Hepatocyte (in vitro differentiated cells): ENCODE data around the gene KCNJ5. TPM values are rescaled to one million over a fixed set of nuclear protein-coding genes. Genes with fewer than 3 reads are reported as not detected.

Experiments
- DNase-seq: peaks from one replicate; pipeline ENCODE4 v3.0.0-alpha.2; 2016; ENCODE audit warnings: low spot score
- H2AFZ ChIP-seq: fragments of 200-600 bp; sonication (generic); 2 replicates; pipeline ENCODE4 v1.6.0; 2016; ENCODE audit warnings: antibody characterized with exemption, mild to moderate bottlenecking
- H3K27ac ChIP-seq: fragments of 200-600 bp; sonication (generic); 2 replicates; pipeline ENCODE4 v1.5.1; 2016; ENCODE audit warnings: mild to moderate bottlenecking
- H3K27me3 ChIP-seq: fragments of 200-600 bp; sonication (generic); 2 replicates; pipeline ENCODE4 v1.6.1; 2016
- H3K36me3 ChIP-seq: fragments of 200-600 bp; sonication (generic); replicated peaks from 2 replicates; pipeline ENCODE4 v1.5.1; 2016; ENCODE audit warnings: low read depth; ENCODE audit not compliant: insufficient read depth
- H3K4me1 ChIP-seq: fragments of 200-600 bp; sonication (generic); 2 replicates; pipeline ENCODE4 v1.5.1; 2016; ENCODE audit warnings: mild to moderate bottlenecking, moderate library complexity; ENCODE audit not compliant: insufficient read depth
- H3K4me2 ChIP-seq: fragments of 200-600 bp; sonication (generic); 2 replicates; pipeline ENCODE4 v1.6.0; 2016
- H3K4me3 ChIP-seq: fragments of 200-600 bp; sonication (generic); 2 replicates; pipeline ENCODE4 v1.5.1; 2016; ENCODE audit warnings: mild to moderate bottlenecking
- H3K79me2 ChIP-seq: fragments of 200-600 bp; sonication (generic); 2 replicates; pipeline ENCODE4 v1.6.0; 2017; ENCODE audit warnings: mild to moderate bottlenecking
- H3K9me2 ChIP-seq: fragments of 200-600 bp; sonication (generic); replicated peaks from 2 replicates; pipeline ENCODE4 v1.6.0; 2017; ENCODE audit warnings: mild to moderate bottlenecking; ENCODE audit not compliant: insufficient read depth
- H3K9me3 ChIP-seq: fragments of 200-600 bp; sonication (generic); 2 replicates; pipeline ENCODE4 v1.5.1; 2016; ENCODE audit warnings: low read depth, mild to moderate bottlenecking
- H4K20me1 ChIP-seq: fragments of 200-600 bp; sonication (generic); 2 replicates; pipeline ENCODE4 v1.6.0; 2016; ENCODE audit warnings: mild to moderate bottlenecking; ENCODE audit not compliant: insufficient read depth, poor library complexity, severe bottlenecking
- CTCF ChIP-seq: fragments of 200-600 bp; sonication (generic); IDR thresholded peaks from 2 replicates; pipeline ENCODE4 v1.5.1; 2016; ENCODE audit warnings: antibody characterized with exemption, mild to moderate bottlenecking; ENCODE audit not compliant: poor library complexity
- EZH2 ChIP-seq: fragments of 200-600 bp; sonication (generic); IDR thresholded peaks from 2 replicates; pipeline ENCODE4 v1.6.1; 2016; ENCODE audit warnings: antibody characterized with exemption, mild to moderate bottlenecking, borderline replicate concordance
- EZH2phosphoT487 ChIP-seq: fragments of 200-600 bp; sonication (generic); IDR thresholded peaks from one replicate; pipeline ENCODE4 v1.6.1; 2018; ENCODE audit warnings: antibody characterized with exemption, mild to moderate bottlenecking, low read depth, moderate library complexity; ENCODE audit not compliant: unreplicated experiment, severe bottlenecking
- WGBS: methylation state at CpG from one replicate; pipeline ENCODE4 v1.1.6; 2016; ENCODE audit warnings: low lambda C conversion rate; ENCODE audit errors: missing lambda C conversion rate; 5-methylcytosine and 5-hydroxymethylcytosine counted together
- polyA plus RNA-seq: library from polyadenylated mRNA; unstranded; fragments of >200 nt; fragmentation: Nextera tagmentation; extraction: Ambion mirVana; gene quantifications from 2 replicates; pipeline ENCODE4 v1.2.1, GENCODE V29; 2016
- total RNA-seq: library from RNA; depleted of rRNA; stranded (reverse); fragments of >200 nt; gene quantifications from 2 replicates; pipeline ENCODE4 v1.2.3, GENCODE V29; 2014

KCNJ5 gene
- total and polyA plus RNA-seq, 2 experiments from 2014 or later: 1.00 to 1.2 TPM

GRCh38 chr11:128867277-128867676 lies 23.9 kb upstream of the KCNJ5 start, which contains the start of gene KCNJ1:
Gene KCNJ1, minus strand, starts transcription at chr11:128867296. Its CDS starts 27,053 bp downstream, at chr11:128840243.
- H3K9me3 ChIP-seq: no peaks in the 10 kb centered on the region
- peaks cover 9% of the 10 kb centered on the region for H3K27me3 ChIP-seq
- H4K20me1 ChIP-seq: no peaks in the 10 kb centered on the region
- H3K4me1 ChIP-seq: peaks cover 4% of the 10 kb centered on the region
- DNase-seq: no peak
- no peak within 1 kb of the TSS for H3K4me3 ChIP-seq
- WGBS: 82% methylated on average over 8 of the region's 8 CpGs
- no peak within 1 kb of the TSS for H2AFZ ChIP-seq
- no peaks in the 10 kb centered on the region for H3K9me2 ChIP-seq
- no peaks in the 10 kb centered on the region for H3K79me2 ChIP-seq
- no peak within 1 kb of the TSS for H3K4me2 ChIP-seq
- H3K27ac ChIP-seq: no peak within 1 kb of the TSS
- H3K36me3 ChIP-seq: no peaks in the 10 kb centered on the region
- TF ChIP-seq EZH2 (no peak), EZH2phosphoT487 (no peak), CTCF (no peak)

GRCh38 chr11:128868841-128869671 lies 22.1 kb upstream of the KCNJ5 start:
- DNase-seq: no peak
- Histone ChIP-seq H3K27me3 (peaks cover 22% of the 10 kb centered on the region), H3K4me1 (no peaks in the 10 kb centered on the region), H3K27ac (no peak overlapping the region), H2AFZ (no peak overlapping the region), H4K20me1 (no peaks in the 10 kb centered on the region), H3K9me2 (no peaks in the 10 kb centered on the region), H3K79me2 (no peaks in the 10 kb centered on the region), H3K4me3 (no peak overlapping the region), H3K36me3 (no peaks in the 10 kb centered on the region), H3K4me2 (no peak overlapping the region), H3K9me3 (no peaks in the 10 kb centered on the region)
- TF ChIP-seq EZH2phosphoT487 (no peak), EZH2 (no peak), CTCF (no peak)
- 93% methylated on average over 10 of the region's 10 CpGs for WGBS

- Histone ChIP-seq H2AFZ (no peak overlapping the region), H3K27me3 (peaks cover 27% of the 10 kb centered on the region), H3K9me2 (no peaks in the 10 kb centered on the region), H3K36me3 (no peaks in the 10 kb centered on the region), H3K27ac (no peak overlapping the region), H3K9me3 (no peaks in the 10 kb centered on the region), H3K4me1 (no peaks in the 10 kb centered on the region), H3K4me3 (no peak overlapping the region), H3K79me2 (no peaks in the 10 kb centered on the region), H4K20me1 (no peaks in the 10 kb centered on the region), H3K4me2 (no peak overlapping the region)
- TF ChIP-seq EZH2 (no peak), CTCF (no peak)
- no peak for DNase-seq
- 48% methylated on average over 6 of the region's 6 CpGs for WGBS
These were observed 20.0 kb upstream of the KCNJ5 start for GRCh38 chr11:128871168-128871610.
